Esophagus squamous epithelium (tissue), 5 donors: Measurements from ENCODE around the gene ENGASE. TPM values are rescaled to one million over a fixed set of nuclear protein-coding genes. Genes with fewer than 3 reads are reported as not detected.
A peak's percentile ranks its signal among the peaks of the same experiment; 100 is the strongest.

Experiments
- DNase-seq: peaks from one replicate; lab custom pipeline; 2025; lab: John Stamatoyannopoulos, UW
- H3K27ac ChIP-seq, 4 donors: fragments of 200-600 bp; sonication (generic); one replicate each; pipeline ENCODE4 v1.5.1; 2016 to 2019; ENCODE audit warnings: mild to moderate bottlenecking in 1 of 4
- H3K27me3 ChIP-seq, 4 donors: fragments of 200-600 bp; sonication (generic); 1 replicate in 3 of 4; 2 replicates in 1 of 4; pipeline versions ENCODE4 v1.5.1 to v1.6.0; 2017 to 2021; ENCODE audit warnings: antibody characterized with exemption in 1 of 4
- H3K36me3 ChIP-seq, 3 donors: fragments of 200-600 bp; sonication (generic); one replicate each; pipeline ENCODE4 v1.5.1; 2016 to 2019
- H3K4me1 ChIP-seq, 3 donors: fragments of 200-600 bp; sonication (generic); one replicate each; pipeline ENCODE4 v1.5.1; 2017 to 2019
- H3K4me3 ChIP-seq, 4 donors: fragments of 200-600 bp; sonication (generic); 1 replicate in 3 of 4; 2 replicates in 1 of 4; pipeline ENCODE4 v1.5.1; 2016 to 2019; ENCODE audit warnings: mild to moderate bottlenecking in 2 of 4, moderate library complexity in 1 of 4
- H3K9me3 ChIP-seq, 3 donors: fragments of 200-600 bp; sonication (generic); one replicate each; pipeline ENCODE4 v1.5.1; 2016 to 2019
- CTCF ChIP-seq, 6 experiments: fragments of 450-650 bp in 4 of 6; fragments of 200-600 bp in 2 of 6; sonication (generic) in 2 of 6; IDR thresholded peaks; one replicate each; pipeline ENCODE4 v1.5.1; 2016 to 2019; ENCODE audit warnings: antibody characterized with exemption in 6 of 6, mild to moderate bottlenecking in 4 of 6, moderate library complexity in 4 of 6
- POLR2A ChIP-seq, 4 donors: fragments of 450-650 bp; IDR thresholded peaks; one replicate each; pipeline ENCODE4 v1.6.1; 2017; ENCODE audit warnings: antibody characterized with exemption in 4 of 4, mild to moderate bottlenecking in 4 of 4, moderate library complexity in 3 of 4
- WGBS, 2 donors: methylation state at CpG; one replicate each; pipeline ENCODE4 v1.1.5; 2018; 5-methylcytosine and 5-hydroxymethylcytosine counted together
- intact Hi-C: fragments of 100-400 bp; cut with DNase I; formaldehyde crosslinking; loops from one replicate; pipeline ENCODE4 v1.15.0; 2022
- total RNA-seq, 4 donors: library from RNA; depleted of rRNA; stranded (reverse); fragments of >200 nt; gene quantifications; one replicate each; pipeline ENCODE4 v1.1.0, GENCODE V29; 2016
- donor health status: DM: yes; HTN: yes; CAD: no.

Gene ENGASE
- total RNA-seq, 4 donors from 2014 or later = 6.0 to 32.2 (median 9.5) TPM

GRCh38 chr17:79057737-79058385, 16.8 kb upstream of the ENGASE start:
- 62 to 73% methylated on average over 9 to 10 of the region's 10 CpGs for WGBS, 2 donors
- peaks cover 0 to 4% (median 0%) of the 10 kb centered on the region in 4 donors for H3K27me3 ChIP-seq
- no peak for DNase-seq
- intact Hi-C loops = no loop called here
- no peak overlapping the region for H3K27ac ChIP-seq
- no peaks in the 10 kb centered on the region for H3K4me1 ChIP-seq
- no peak overlapping the region for H3K4me3 ChIP-seq
- no peaks in the 10 kb centered on the region for H3K36me3 ChIP-seq
- peaks cover 0 to 12% (median 0%) of the 10 kb centered on the region in 3 donors for H3K9me3 ChIP-seq
- TF ChIP-seq POLR2A (IDR thresholded peaks at IDR 0.05) = no peak

GRCh38 chr17:79062691-79063090, 11.9 kb upstream of the ENGASE start:
- 73 to 84% methylated on average over 7 of the region's 7 CpGs for whole genome bisulfite sequencing, 2 donors
- no peak for DNase-seq

GRCh38 chr17:79064026-79064425, 10.6 kb upstream of the ENGASE start:
- Histone ChIP-seq H3K27ac (no peak overlapping the region), H3K36me3 (no peaks in the 10 kb centered on the region), H3K27me3 (peaks cover 0 to 4% (median 0%) of the 10 kb centered on the region in 4 donors), H3K4me1 (no peaks in the 10 kb centered on the region), H3K4me3 (no peak overlapping the region), H3K9me3 (no peaks in the 10 kb centered on the region)
- 51 to 56% methylated on average over 4 of the region's 4 CpGs for WGBS, 2 donors
- no peak for TF ChIP-seq POLR2A (IDR thresholded peaks at IDR 0.05)
- no peak for TF ChIP-seq CTCF (IDR thresholded peaks at IDR 0.05)
- no peak for DNase-seq
- intact Hi-C loops = no loop called here

More at GRCh38 chr17:79062691-79063090, 11.9 kb upstream of the ENGASE start:
- H3K27ac ChIP-seq = no peak overlapping the region
- H3K4me3 ChIP-seq = no peak overlapping the region
- peaks cover 0 to 4% (median 0%) of the 10 kb centered on the region in 4 donors for H3K27me3 ChIP-seq
- no peaks in the 10 kb centered on the region for H3K4me1 ChIP-seq
- intact Hi-C loops = no loop called here
- no peaks in the 10 kb centered on the region for H3K9me3 ChIP-seq
- no peak for TF ChIP-seq CTCF (IDR thresholded peaks at IDR 0.05)
- TF ChIP-seq POLR2A (IDR thresholded peaks at IDR 0.05) = no peak
- no peaks in the 10 kb centered on the region for H3K36me3 ChIP-seq

- Histone ChIP-seq H3K4me1 (no peaks in the 10 kb centered on the region), H3K4me3 (no peak overlapping the region), H3K27ac (no peak overlapping the region), H3K36me3 (no peaks in the 10 kb centered on the region), H3K27me3 (peaks cover 0 to 4% (median 0%) of the 10 kb centered on the region in 4 donors), H3K9me3 (no peaks in the 10 kb centered on the region)
- intact Hi-C loops = no loop called here
- DNase-seq = no peak
- TF ChIP-seq CTCF (IDR thresholded peaks at IDR 0.05) (peak in 5 of 6 experiments; percentile 47 to 67 (median 55)), POLR2A (IDR thresholded peaks at IDR 0.05) (no peak)
- WGBS, 2 donors = 33 to 53% methylated on average over 10 of the region's 10 CpGs
Measured at GRCh38 chr17:79065105-79065670, 9.4 kb upstream of the ENGASE start.

GRCh38 chr17:79066963-79067362, 7.7 kb upstream of the ENGASE start:
- 83 to 85% methylated on average over 6 of the region's 6 CpGs for WGBS, 2 donors
- no peak for DNase-seq
- Histone ChIP-seq H3K27ac (no peak overlapping the region), H3K4me1 (no peaks in the 10 kb centered on the region), H3K4me3 (no peak overlapping the region), H3K36me3 (no peaks in the 10 kb centered on the region), H3K9me3 (no peaks in the 10 kb centered on the region), H3K27me3 (peaks cover 0 to 16% (median 0%) of the 10 kb centered on the region in 4 donors)
- TF ChIP-seq POLR2A (IDR thresholded peaks at IDR 0.05) = no peak
- TF ChIP-seq CTCF (IDR thresholded peaks at IDR 0.05) = no peak
- intact Hi-C loops = no loop called here
